Muscle of arm (tissue), 14 donors: ENCODE measurements around the gene DHX30. TPM values are rescaled to one million over a fixed set of nuclear protein-coding genes. Genes with fewer than 3 reads are reported as not detected.
"Not testable (repeated sequence)": the region's sequence is repeated elsewhere in the genome, so short reads cannot be mapped to it uniquely, and the experiment has no call there.

Experiments used
- DNase-seq: peaks from one replicate; pipeline ENCODE4 v3.0.0-alpha.2; 2013
- long read RNA-seq, 11 donors: transcript quantifications; one replicate each; lab custom pipeline, GENCODE V29; 2026
- polyA plus RNA-seq, 12 donors: library from polyadenylated mRNA; unstranded; fragments of 120-200 nt; gene quantifications; one replicate each; pipeline ENCODE4 v1.2.1, GENCODE V29; 2013; ENCODE audit not compliant: insufficient read length in 12 of 12

Gene DHX30, protein sequence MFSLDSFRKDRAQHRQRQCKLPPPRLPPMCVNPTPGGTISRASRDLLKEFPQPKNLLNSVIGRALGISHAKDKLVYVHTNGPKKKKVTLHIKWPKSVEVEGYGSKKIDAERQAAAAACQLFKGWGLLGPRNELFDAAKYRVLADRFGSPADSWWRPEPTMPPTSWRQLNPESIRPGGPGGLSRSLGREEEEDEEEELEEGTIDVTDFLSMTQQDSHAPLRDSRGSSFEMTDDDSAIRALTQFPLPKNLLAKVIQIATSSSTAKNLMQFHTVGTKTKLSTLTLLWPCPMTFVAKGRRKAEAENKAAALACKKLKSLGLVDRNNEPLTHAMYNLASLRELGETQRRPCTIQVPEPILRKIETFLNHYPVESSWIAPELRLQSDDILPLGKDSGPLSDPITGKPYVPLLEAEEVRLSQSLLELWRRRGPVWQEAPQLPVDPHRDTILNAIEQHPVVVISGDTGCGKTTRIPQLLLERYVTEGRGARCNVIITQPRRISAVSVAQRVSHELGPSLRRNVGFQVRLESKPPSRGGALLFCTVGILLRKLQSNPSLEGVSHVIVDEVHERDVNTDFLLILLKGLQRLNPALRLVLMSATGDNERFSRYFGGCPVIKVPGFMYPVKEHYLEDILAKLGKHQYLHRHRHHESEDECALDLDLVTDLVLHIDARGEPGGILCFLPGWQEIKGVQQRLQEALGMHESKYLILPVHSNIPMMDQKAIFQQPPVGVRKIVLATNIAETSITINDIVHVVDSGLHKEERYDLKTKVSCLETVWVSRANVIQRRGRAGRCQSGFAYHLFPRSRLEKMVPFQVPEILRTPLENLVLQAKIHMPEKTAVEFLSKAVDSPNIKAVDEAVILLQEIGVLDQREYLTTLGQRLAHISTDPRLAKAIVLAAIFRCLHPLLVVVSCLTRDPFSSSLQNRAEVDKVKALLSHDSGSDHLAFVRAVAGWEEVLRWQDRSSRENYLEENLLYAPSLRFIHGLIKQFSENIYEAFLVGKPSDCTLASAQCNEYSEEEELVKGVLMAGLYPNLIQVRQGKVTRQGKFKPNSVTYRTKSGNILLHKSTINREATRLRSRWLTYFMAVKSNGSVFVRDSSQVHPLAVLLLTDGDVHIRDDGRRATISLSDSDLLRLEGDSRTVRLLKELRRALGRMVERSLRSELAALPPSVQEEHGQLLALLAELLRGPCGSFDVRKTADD
- polyA plus RNA-seq: 10 to 100 TPM in 11 of 12 donors, not detected in 1; 31.8 to 44.4 (median 36.3) TPM
- long read RNA-seq, donor 1, transcript DHX30-211 (4 exons, 1,464 nt): major isoform, 7 of 14 reads
- long read RNA-seq, donor 1, partial matches to known transcripts: 7 of 14 reads
- long read RNA-seq, donor 1, other reads (novel, unspliced or antisense): 0 of 14 reads
- long read RNA-seq, donor 2, full-length matches to known transcripts: 6 of 11 reads
- long read RNA-seq, donor 2, partial matches to known transcripts: 5 of 11 reads
- long read RNA-seq, donor 2, other reads (novel, unspliced or antisense): 0 of 11 reads
- long read RNA-seq, donor 3, partial matches to known transcripts: 7 of 7 reads
- long read RNA-seq, donor 3, other reads (novel, unspliced or antisense): 0 of 7 reads
- long read RNA-seq, donor 4, partial matches to known transcripts: 0 of 3 reads
- long read RNA-seq, donor 4, other reads (novel, unspliced or antisense): 0 of 3 reads
- long read RNA-seq, donor 5, full-length matches to known transcripts: 14 of 14 reads
- long read RNA-seq, donor 5, partial matches to known transcripts: 0 of 14 reads
- long read RNA-seq, donor 5, other reads (novel, unspliced or antisense): 0 of 14 reads
- long read RNA-seq, donor 6, full-length matches to known transcripts: 5 of 12 reads
- long read RNA-seq, donor 6, partial matches to known transcripts: 7 of 12 reads
- long read RNA-seq, donor 6, other reads (novel, unspliced or antisense): 0 of 12 reads
- long read RNA-seq, donor 7, partial matches to known transcripts: 0 of 3 reads
- long read RNA-seq, donor 7, other reads (novel, unspliced or antisense): 0 of 3 reads
- long read RNA-seq, donor 8, full-length matches to known transcripts: 10 of 22 reads
- long read RNA-seq, donor 8, partial matches to known transcripts: 12 of 22 reads
- long read RNA-seq, donor 8, other reads (novel, unspliced or antisense): 0 of 22 reads
- long read RNA-seq, donor 9, partial matches to known transcripts: 94 of 121 reads
- long read RNA-seq, donor 9, other reads (novel, unspliced or antisense): 22 of 121 reads
- long read RNA-seq, donor 10, full-length matches to known transcripts: 8 of 14 reads
- long read RNA-seq, donor 10, partial matches to known transcripts: 6 of 14 reads
- long read RNA-seq, donor 10, other reads (novel, unspliced or antisense): 0 of 14 reads
- long read RNA-seq, donor 11, partial matches to known transcripts: 10 of 14 reads
- long read RNA-seq, donor 11, other reads (novel, unspliced or antisense): 0 of 14 reads

DNA sequence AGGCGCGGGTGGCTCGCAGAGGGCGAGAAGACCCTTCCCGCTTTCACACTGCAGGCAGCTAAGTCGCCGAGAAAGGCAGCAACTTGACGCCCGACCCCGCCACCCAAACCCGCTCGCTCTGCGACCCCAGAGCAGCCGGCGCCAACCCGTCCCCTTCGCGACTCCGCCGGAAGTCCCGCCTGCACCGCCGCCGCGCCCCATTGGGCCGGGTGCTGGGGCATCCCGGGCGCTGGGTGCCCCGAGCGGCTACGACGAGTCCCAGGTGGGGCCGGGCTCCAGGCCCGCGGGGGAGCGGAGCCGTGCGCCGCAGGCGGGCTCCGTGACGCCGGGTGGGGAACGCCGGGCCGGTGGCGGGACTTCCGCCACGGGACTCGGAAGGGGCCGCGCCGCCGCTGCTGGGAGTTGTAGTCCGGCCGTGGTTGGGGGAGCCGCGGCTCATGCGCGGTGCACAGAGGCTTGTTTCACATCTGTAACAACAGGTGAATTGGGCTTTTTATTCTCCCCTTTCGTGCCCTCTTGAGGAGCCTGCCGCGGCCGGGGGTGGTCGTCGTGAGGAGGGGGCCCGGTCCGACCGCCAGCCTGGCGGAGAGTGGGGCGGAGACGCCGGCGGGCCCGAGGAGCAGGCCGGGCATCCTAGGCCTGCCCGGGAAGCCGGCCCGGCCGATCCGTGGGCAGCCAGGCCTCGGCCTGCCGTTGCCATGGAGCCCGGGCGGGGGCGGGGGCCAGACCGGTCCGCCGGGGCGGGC is at the start of gene DHX30:
TSS of gene DHX30 (plus strand) at position 405 of the 746 bp plus-strand sequence. CDS start 7,546 bp downstream, outside the sequence.
- DNase-seq: peak; percentile 86

DNA sequence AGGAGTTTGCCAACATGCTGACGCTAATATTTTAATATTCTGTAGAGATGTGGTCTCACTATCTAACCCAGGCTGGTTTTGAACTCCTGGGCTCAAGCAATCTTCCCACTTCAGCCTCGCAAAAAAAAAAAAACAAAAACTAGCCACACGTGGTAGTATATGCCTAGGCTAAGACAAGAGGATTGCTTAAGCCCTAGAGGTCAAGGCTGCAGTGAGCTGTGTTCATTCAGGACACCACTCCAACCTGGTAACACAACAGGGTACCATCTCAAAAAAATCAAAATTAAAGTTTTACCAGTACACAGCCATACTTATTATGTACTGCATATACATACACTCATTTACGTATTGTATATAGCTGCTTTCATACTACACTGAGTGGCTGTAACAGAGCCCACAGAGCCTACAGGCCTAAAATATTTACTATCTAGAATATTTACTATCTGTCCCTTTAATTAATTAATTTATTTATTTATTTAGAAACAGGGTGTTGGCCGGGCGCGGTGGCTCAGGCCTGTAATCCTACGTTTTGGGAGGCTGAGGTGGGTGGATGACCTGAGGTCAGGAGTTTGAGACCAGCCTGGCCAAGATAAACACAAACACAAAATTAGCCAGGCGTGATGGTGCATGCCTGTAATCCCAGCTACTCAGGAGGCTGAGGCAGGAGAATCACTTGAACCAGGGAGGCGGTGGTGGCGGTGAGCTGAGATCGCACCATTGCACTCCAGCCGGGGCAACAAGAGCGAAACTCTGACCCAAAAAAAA is 44.5 kb upstream of the DHX30 start:
- no peak for DNase-seq

DNA sequence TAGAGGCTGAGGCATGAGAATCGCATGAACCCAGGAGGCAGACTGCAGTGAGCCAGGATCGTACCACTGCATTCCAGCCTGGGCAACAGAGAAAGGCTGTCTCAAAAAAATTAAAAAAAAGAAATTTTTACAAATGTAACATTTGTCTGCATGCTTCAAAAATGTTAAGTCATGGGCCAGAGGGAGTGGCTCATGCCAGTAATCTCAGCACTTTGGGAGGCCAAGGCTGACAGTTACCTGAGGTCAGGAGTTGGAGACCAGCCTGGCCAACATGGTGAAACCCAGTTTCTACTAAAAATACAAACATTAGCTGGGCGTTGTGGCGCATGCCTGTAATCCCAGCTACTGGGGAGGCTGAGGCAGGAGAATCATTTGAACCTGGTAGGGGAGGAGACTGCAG is 42.7 kb upstream of the DHX30 start:
- not testable (repeated sequence) for DNase-seq

DNA sequence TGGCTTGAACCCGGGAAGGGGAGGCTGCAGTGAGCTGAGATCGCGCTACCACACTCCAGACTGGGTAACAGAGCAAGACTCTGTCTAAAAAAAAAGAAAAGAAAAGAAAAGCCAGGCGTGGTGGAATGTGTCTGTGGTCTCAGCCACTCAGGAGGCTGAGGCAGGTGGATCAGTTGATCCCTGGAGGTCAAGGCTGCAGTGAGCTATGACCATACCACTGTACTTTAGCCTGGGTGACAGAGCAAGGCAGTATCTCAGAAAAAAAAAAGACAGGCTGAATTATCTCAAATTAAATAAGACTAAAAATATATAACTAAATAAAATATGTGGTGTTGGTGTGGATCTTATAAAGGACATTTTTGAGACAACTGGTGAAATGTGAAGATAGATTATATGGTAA is 41.9 kb upstream of the DHX30 start:
- no peak for DNase-seq

DNA sequence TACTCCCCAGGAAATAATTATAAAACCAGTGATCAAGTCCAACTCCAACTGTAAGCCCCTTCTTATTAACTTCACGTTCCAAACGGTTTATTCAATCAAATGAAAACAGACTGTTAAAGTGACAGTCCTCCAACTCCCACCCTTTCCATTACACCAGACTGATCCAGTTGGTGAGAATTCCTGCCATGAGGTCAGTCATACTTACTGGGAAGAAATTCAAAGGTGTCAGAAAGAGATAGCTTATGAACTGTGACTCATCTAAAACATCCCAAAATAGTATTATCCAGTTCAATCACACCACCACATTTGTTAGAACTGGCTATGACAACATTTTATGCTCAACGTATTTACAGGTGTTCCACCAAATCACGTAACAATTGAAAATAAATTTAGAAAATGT is 40.7 kb upstream of the DHX30 start:
- DNase-seq: no peak

DNA sequence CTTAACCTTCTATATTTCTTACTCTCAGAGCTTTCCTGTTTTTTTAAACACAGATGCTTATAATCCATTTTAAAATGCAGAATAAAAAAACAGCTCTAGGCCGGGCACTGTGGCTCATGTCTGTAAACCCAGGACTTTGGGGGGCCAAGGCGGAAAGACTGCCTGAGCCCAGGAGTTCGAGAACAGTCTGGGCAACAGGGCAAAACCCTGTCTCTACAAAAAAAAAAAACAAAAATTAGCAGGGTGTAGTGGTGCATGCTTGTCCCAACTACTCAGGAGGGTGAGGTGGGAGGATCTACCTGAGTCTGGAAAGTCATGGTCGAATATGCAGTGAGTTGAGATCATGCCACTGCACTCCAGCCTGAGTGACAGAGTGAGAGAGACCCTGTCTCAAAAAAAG is 36.8 kb upstream of the DHX30 start:
- no peak for DNase-seq

DNA sequence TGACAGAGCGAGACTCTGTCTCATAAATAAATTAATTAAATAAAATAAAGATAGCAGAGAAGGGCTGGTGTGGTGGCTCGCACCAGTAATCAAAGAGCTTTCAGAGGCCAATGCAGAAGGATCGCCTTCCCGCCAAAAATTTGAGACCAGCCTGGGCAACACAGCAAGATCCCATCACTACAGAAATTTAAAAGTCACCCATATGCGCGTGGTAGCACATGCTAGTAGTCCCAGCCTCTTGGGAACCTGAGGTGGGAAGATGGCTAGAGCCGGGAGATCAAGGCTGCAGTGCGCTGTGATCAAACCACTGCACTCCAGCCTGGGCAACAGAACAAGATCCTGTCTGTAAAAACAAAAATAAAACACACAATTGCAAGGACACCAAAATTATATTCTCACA is 30.9 kb upstream of the DHX30 start:
- DNase-seq: no peak

DNA sequence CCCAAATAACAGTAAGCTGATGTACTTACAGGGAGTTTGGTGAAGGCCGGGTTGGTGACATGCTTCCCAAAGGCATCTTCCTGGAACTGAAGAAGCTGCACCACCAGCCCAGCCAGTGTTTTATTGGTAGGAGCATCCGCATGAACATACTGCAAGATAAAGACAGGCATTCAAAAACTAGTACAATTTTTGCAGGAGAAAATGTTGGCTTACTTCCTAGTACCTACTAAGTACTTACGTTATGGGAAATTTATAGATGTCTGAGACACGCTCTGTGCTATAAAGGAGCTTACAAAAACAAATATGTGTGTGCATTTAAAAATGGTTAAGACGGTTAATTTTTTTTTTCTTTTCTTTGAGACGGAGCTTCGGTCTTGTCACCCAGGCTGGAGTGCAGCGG is 30.1 kb upstream of the DHX30 start:
- no peak for DNase-seq

DNA sequence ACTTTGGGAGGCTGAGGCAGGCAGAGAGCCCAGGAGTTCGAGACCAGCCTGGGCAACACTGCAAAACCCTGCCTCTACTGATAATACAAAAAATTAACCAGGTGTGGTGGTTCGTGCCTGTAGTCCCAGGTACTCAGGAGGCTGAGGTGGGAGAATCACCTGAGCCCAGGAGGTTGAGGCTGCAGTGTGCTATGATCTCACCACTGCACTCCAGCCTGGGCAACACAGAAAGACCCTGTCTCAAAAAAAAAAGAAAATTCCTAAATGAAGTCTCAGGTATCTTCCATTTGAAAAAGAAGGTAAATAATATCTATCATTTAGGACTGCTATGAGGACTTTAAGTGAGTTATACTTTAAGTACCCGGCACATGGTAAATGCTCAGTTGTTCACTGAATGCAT is 24.2 kb upstream of the DHX30 start:
- no peak for DNase-seq

DNA sequence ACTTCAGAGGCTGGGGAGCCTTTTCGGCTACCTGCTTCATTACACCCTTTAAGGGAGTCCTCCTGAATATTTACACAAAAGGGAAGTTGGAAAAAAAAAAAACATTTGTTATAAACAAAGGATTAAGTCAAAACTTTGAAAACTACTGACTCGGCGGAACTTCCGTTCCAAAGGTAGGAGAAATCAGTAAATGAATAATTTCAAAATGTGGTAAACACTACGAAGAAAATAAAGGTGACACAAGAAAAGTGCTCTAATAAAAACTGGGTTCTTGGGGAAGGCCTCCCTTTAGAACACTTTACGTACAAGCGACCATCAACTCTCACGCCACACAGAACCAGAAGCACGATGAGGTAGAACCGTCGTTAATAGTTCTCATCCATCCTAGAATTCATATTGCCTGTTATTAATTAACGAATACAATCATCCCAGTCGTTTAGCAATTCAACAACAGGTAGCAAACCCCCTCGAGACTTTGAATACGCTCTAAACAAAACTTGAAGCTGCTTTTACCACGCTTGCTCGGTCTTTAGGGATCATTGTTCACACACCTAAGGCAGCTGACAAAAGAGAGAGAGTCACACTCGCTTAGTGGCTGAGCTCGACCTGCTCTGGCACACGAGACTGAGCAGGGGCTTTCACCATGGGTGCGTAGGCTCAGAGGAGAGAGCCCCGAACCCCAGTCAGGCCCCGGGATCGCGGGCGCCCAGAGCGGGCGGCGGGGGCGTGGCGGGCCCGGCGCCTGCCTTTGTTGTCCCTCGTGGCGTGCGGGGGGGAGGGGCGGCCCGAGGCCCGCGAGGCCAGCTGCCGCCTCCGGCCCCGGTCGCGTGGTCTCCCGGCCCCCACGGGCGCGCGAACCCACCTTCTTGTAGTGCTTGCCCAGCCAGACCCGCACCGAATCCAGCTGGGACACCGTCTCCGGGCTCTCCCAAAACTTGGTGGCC is 21.9 kb upstream of the DHX30 start:
- peak; percentile 42 for DNase-seq

DNA sequence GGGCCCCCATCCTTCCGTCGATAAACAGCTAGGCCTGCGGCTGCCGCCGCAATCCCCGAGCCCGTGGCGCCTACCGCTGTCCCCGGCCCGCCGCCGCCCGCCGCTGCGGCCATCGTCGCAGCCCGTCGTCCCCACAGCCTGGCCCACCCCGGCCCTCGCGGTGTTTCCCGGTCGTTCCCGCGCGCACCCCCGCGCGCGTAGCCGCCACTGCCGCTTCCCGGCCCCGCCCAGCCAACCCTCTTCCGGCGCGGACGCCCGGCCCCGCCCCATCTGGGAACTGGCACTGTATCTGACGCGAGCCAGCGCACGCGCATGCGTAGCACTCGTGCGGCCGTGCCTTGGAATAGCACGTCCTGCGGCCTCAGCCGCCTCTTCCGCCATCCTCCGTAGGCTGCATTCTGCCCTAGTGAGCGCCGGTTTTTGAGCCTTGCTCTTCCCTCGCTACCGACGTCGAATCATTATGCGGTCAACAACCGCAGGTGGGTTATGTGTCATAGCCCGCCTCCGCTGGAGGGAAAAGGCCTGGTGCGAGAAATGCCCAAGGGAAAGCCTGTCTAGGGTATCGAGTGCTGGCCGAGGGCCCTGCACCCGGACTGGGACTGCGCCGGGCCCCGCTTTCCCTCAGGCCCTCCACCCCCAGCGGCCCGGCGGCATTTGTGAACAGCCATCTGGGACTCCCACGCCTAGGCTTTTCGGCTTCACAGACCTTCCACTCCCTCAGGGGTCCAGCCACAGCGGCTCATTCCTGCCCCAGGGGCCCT is 21.1 kb upstream of the DHX30 start, which contains the start of gene SMARCC1:
TSS of gene SMARCC1 (minus strand) at position 209 of the 761 bp plus-strand sequence. CDS start at position 113, 96 bp downstream.
- peak; percentile 99 for DNase-seq

DNA sequence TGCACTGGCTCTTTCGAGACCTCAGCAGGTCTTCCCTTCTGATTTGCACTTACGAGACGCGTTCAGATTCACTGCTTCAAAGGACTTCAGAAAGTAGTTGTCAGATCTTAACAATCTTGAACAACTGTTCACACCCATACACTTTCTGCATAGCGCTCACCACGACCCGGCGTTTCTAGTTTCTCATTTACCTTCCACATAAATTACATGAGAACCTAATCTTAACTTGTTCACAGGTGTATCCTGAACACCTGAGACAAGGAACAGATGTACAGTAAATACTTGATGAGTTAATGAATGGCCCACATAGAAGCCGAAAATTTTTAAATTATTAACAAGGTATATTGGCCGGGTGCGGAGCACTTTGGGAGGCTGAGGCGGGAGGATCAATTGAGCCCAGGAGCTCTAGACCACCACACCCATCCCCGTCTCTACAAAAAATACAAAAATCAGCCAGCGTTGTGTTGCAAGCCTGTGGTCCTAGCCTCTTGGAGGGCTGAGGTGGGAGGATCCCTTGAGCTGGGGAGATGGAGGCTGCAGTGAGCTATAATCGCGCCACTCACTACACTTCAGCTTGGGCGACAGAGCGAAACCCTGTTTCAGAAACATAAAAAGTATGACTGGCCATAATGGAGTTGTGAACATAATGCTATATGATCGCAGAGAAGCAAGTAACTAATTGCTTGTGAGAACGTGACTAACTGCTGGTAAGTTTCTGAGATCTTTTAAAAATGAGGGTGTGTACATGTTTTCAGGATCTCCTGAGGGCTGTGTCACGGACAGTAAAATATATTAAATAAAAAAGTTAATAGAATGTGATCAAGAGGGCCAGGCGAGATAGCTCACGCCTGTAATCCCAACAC is 20.3 kb upstream of the DHX30 start:
- DNase-seq: peak; percentile 12

DNA sequence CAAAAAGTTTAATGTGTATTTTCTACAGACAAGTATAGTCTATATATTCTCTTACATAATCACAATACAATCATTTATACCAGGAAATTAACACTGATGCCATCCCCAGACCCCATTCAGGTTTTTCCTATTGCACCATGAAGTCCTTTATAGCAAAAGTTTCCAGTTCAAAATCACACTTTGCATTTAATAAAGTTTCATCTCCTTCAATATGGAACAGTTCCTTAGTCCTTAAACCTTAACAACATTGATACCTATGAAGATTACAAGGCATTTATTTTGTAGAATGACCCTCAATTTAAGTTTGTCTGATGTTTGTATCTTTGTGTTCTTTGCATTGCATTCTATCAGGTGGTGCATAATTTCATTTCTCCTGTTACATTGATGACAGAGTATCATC is 19.3 kb upstream of the DHX30 start:
- no peak for DNase-seq

DNA sequence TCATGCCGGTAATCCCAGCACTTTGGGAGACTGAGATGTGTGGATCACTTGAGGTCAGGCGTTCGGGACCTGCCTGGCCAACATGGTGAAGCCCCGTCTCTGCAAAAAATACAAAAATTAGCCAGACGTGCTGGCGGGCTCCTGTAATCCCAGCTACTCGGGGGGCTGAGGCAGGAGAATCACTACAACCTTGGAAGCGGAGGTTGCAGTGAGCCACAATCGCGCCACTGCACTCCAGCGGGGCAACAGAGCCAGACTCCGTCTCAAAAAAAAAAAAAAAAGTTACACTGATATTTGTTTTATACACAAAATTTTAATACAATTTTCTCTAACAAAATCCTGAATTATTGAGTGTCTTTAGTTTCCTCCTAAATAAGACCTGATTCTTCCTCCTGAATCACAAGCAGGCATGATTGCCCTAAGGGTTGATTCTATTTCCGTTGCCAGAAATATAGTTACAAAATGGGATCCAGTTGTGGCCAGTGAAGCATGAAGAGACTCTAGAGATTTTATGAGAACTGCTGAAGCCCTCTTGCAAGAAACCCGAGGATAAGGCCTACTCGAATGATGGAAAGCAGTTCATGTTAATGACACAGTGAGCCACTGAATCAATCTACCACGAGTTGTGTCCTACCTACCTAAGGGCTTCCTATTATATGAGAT is 11.6 kb upstream of the DHX30 start:
- no peak for DNase-seq
